ENCODE measurements around the gene GPR15. TPM values are rescaled to one million over a fixed set of nuclear protein-coding genes. Genes with fewer than 3 reads are reported as not detected.

GPR15 gene
- total RNA-seq (10 to 100 TPM in 4 of 5 donors, 1 to 10 TPM in 1; 5.7 to 69.9 (median 24.7) TPM), total RNA-seq (2.3 to 55.4 (median 30.4) reads per million in 29 experiments)
- 27.3 TPM for total RNA-seq (2013)

- Histone ChIP-seq H3K9me3 (no peaks in the 10 kb centered on the region), H3K27me3 (replicated peaks in 1 of 2; ENCODE audit: control insufficient read depth in 2 of 2, extremely low read depth in 1 of 2, insufficient read depth in 2 of 2, low read length in 1 of 2) (no peaks in the 10 kb centered on the region), H3K36me3 (ENCODE audit: control insufficient read depth in 2 of 2, extremely low read depth in 1 of 2, insufficient read depth in 1 of 2, low read length in 1 of 2) (no peaks in the 10 kb centered on the region), H3K4me1 (ENCODE audit: control insufficient read depth in 1 of 2, extremely low read depth in 1 of 2, insufficient read depth in 2 of 2, low read length in 2 of 2) (no peaks in the 10 kb centered on the region), H3K27ac (ENCODE audit: low read length) (no peak within 1 kb of the TSS), H3K4me3 (ENCODE audit: control insufficient read depth in 1 of 2, extremely low read depth in 1 of 2, low read length in 1 of 2) (peak within 1 kb of the TSS in 1 of 2 donors; percentile 16)
- Mint-ChIP-seq H3K9me3 (no peaks in the 10 kb centered on the region), H3K27ac (peak within 1 kb of the TSS; percentile 2 to 73), H3K4me1 (peaks cover 0 to 9% (median 3%) of the 10 kb centered on the region in 3 donors), H3K27me3 (no peaks in the 10 kb centered on the region), H3K36me3 (no peaks in the 10 kb centered on the region), H3K4me3 (peak within 1 kb of the TSS in 2 of 3 donors; percentile 59 to 76)
- ATAC-seq (replicated peaks in 1 of 4), result peak in 2 of 4 experiments; percentile 33 to 34
- WGBS (ENCODE audit: insufficient coverage), result 80% methylated on average over 1 of the region's 7 CpGs
- POLR2A ChIA-PET, result interaction anchor here in 1 of 2 donors (0.6 kb wide), 1 partner anchor 90 kb away, joined by 6 read pairs; no protein-coding TSS in a partner anchor
- CTCF ChIA-PET, result interaction anchor here in 1 of 2 donors (1.8 kb wide), 1 partner anchor 14 kb away, joined by 6 read pairs; no protein-coding TSS in a partner anchor
- DNase-seq, result peak in 1 of 35 experiments; percentile 31
Measured at GRCh38 chr3:98531622-98532274, at the start of gene GPR15. TSS of gene GPR15 (plus strand) at chr3:98531978. CDS start at chr3:98532034, 56 bp downstream.

- peaks cover 29% of the 10 kb centered on the region for H3K36me3 Mint-ChIP-seq
- ATAC-seq (replicated peaks in 1 of 4), result no peak
- H3K9me3 Mint-ChIP-seq, result peaks cover 20 to 42% (median 27%) of the 10 kb centered on the region in 3 donors
- H3K27me3 ChIP-seq (replicated peaks in 1 of 2; ENCODE audit: control insufficient read depth in 2 of 2, extremely low read depth in 1 of 2, insufficient read depth in 2 of 2, low read length in 1 of 2), result peaks cover 0 to 8% of the 10 kb centered on the region in 2 experiments
- no peaks in the 10 kb centered on the region for H3K9me3 ChIP-seq
- ChIA-PET POLR2A (no interaction called here), CTCF (no interaction called here)
- H3K4me1 ChIP-seq (ENCODE audit: control insufficient read depth in 1 of 2, extremely low read depth in 1 of 2, insufficient read depth in 2 of 2, low read length in 2 of 2), result no peaks in the 10 kb centered on the region
- H3K4me3 Mint-ChIP-seq, result no peak overlapping the region
- H3K27me3 Mint-ChIP-seq, result peaks cover 7 to 11% of the 10 kb centered on the region in 2 donors
- H3K4me1 Mint-ChIP-seq, result no peaks in the 10 kb centered on the region
- no peak overlapping the region for H3K4me3 ChIP-seq (ENCODE audit: control insufficient read depth in 1 of 2, extremely low read depth in 1 of 2, low read length in 1 of 2)
- no peaks in the 10 kb centered on the region for H3K36me3 ChIP-seq (ENCODE audit: control insufficient read depth in 2 of 2, extremely low read depth in 1 of 2, insufficient read depth in 1 of 2, low read length in 1 of 2)
- H3K27ac Mint-ChIP-seq, result no peak overlapping the region
- DNase-seq, result no peak
- no peak overlapping the region for H3K27ac ChIP-seq (ENCODE audit: low read length)
- WGBS (ENCODE audit: insufficient coverage), result 73% methylated on average over 2 of the region's 3 CpGs
Measured at GRCh38 chr3:98482717-98483482, 48.9 kb upstream of the GPR15 start.

- Histone ChIP-seq H3K27me3 (replicated peaks in 1 of 2; ENCODE audit: control insufficient read depth in 2 of 2, extremely low read depth in 1 of 2, insufficient read depth in 2 of 2, low read length in 1 of 2) (peaks cover 0 to 8% of the 10 kb centered on the region in 2 experiments), H3K4me1 (ENCODE audit: control insufficient read depth in 1 of 2, extremely low read depth in 1 of 2, insufficient read depth in 2 of 2, low read length in 2 of 2) (no peaks in the 10 kb centered on the region), H3K36me3 (ENCODE audit: control insufficient read depth in 2 of 2, extremely low read depth in 1 of 2, insufficient read depth in 1 of 2, low read length in 1 of 2) (no peaks in the 10 kb centered on the region), H3K4me3 (ENCODE audit: control insufficient read depth in 1 of 2, extremely low read depth in 1 of 2, low read length in 1 of 2) (no peak overlapping the region), H3K27ac (ENCODE audit: low read length) (no peak overlapping the region), H3K9me3 (no peaks in the 10 kb centered on the region)
- peaks cover 32% of the 10 kb centered on the region for H3K36me3 Mint-ChIP-seq
- no peak overlapping the region for H3K4me3 Mint-ChIP-seq
- 86% methylated on average over 1 of the region's 3 CpGs for WGBS (ENCODE audit: insufficient coverage)
- no peak for ATAC-seq (replicated peaks in 1 of 4)
- CTCF ChIA-PET, result no interaction called here
- no peak overlapping the region for H3K27ac Mint-ChIP-seq
- DNase-seq, result no peak
- no peaks in the 10 kb centered on the region for H3K4me1 Mint-ChIP-seq
- H3K27me3 Mint-ChIP-seq, result peaks cover 8 to 16% of the 10 kb centered on the region in 2 donors
- H3K9me3 Mint-ChIP-seq, result peaks cover 26 to 47% (median 34%) of the 10 kb centered on the region in 3 donors
- POLR2A ChIA-PET, result no interaction called here
Measured at GRCh38 chr3:98483626-98484025, 48.2 kb upstream of the GPR15 start.

- H3K4me1 Mint-ChIP-seq, result no peaks in the 10 kb centered on the region
Measured at GRCh38 chr3:98497381-98497780, 34.4 kb upstream of the GPR15 start, which contains the start of gene OR5K2. TSS of gene OR5K2 (plus strand) at chr3:98497681. CDS start at chr3:98497681, 0 bp downstream.

GRCh38 chr3:98500019-98500418, 31.8 kb upstream of the GPR15 start:
- no peaks in the 10 kb centered on the region for H3K27me3 Mint-ChIP-seq
- 90% methylated on average over 2 of the region's 4 CpGs for WGBS (ENCODE audit: insufficient coverage)

More at GRCh38 chr3:98497381-98497780, 34.4 kb upstream of the GPR15 start, which contains the start of gene OR5K2:
- ChIA-PET CTCF (no interaction called here), POLR2A (no interaction called here)
- Mint-ChIP-seq H3K27ac (peak within 1 kb of the TSS in 1 of 2 donors; percentile 16), H3K9me3 (no peaks in the 10 kb centered on the region), H3K36me3 (peaks cover 3% of the 10 kb centered on the region), H3K27me3 (peaks cover 2 to 3% of the 10 kb centered on the region in 2 donors), H3K4me3 (no peak within 1 kb of the TSS)
- Histone ChIP-seq H3K36me3 (ENCODE audit: control insufficient read depth in 2 of 2, extremely low read depth in 1 of 2, insufficient read depth in 1 of 2, low read length in 1 of 2) (no peaks in the 10 kb centered on the region), H3K9me3 (no peaks in the 10 kb centered on the region), H3K4me3 (ENCODE audit: control insufficient read depth in 1 of 2, extremely low read depth in 1 of 2, low read length in 1 of 2) (no peak within 1 kb of the TSS), H3K27me3 (replicated peaks in 1 of 2; ENCODE audit: control insufficient read depth in 2 of 2, extremely low read depth in 1 of 2, insufficient read depth in 2 of 2, low read length in 1 of 2) (no peaks in the 10 kb centered on the region), H3K4me1 (ENCODE audit: control insufficient read depth in 1 of 2, extremely low read depth in 1 of 2, insufficient read depth in 2 of 2, low read length in 2 of 2) (no peaks in the 10 kb centered on the region), H3K27ac (ENCODE audit: low read length) (no peak within 1 kb of the TSS)
- DNase-seq, result no peak
- no CpG with 5 or more reads among the region's 2 CpGs for WGBS (ENCODE audit: insufficient coverage)
- ATAC-seq (replicated peaks in 1 of 4), result no peak

GRCh38 chr3:98501270-98501669, 30.5 kb upstream of the GPR15 start:
- H3K4me1 Mint-ChIP-seq, result peaks cover 0 to 5% (median 5%) of the 10 kb centered on the region in 3 donors
- no peak overlapping the region for H3K4me3 ChIP-seq (ENCODE audit: control insufficient read depth in 1 of 2, extremely low read depth in 1 of 2, low read length in 1 of 2)
- H3K9me3 ChIP-seq, result no peaks in the 10 kb centered on the region
- H3K27ac Mint-ChIP-seq, result no peak overlapping the region
- peaks cover 18% of the 10 kb centered on the region for H3K36me3 Mint-ChIP-seq
- POLR2A ChIA-PET, result no interaction called here
- WGBS (ENCODE audit: insufficient coverage), result no CpG with 5 or more reads among the region's 4 CpGs
- no peak overlapping the region for H3K4me3 Mint-ChIP-seq
- no peak for DNase-seq
- no peak for ATAC-seq (replicated peaks in 1 of 4)
- CTCF ChIA-PET, result no interaction called here
- H3K27me3 ChIP-seq (replicated peaks in 1 of 2; ENCODE audit: control insufficient read depth in 2 of 2, extremely low read depth in 1 of 2, insufficient read depth in 2 of 2, low read length in 1 of 2), result no peaks in the 10 kb centered on the region
- no peak overlapping the region for H3K27ac ChIP-seq (ENCODE audit: low read length)
- no peaks in the 10 kb centered on the region for H3K27me3 Mint-ChIP-seq
- no peaks in the 10 kb centered on the region for H3K36me3 ChIP-seq (ENCODE audit: control insufficient read depth in 2 of 2, extremely low read depth in 1 of 2, insufficient read depth in 1 of 2, low read length in 1 of 2)
- no peaks in the 10 kb centered on the region for H3K4me1 ChIP-seq (ENCODE audit: control insufficient read depth in 1 of 2, extremely low read depth in 1 of 2, insufficient read depth in 2 of 2, low read length in 2 of 2)
- no peaks in the 10 kb centered on the region for H3K9me3 Mint-ChIP-seq

More at GRCh38 chr3:98500019-98500418, 31.8 kb upstream of the GPR15 start:
- H3K27me3 ChIP-seq (replicated peaks in 1 of 2; ENCODE audit: control insufficient read depth in 2 of 2, extremely low read depth in 1 of 2, insufficient read depth in 2 of 2, low read length in 1 of 2), result no peaks in the 10 kb centered on the region
- H3K36me3 Mint-ChIP-seq, result peaks cover 14% of the 10 kb centered on the region
- DNase-seq, result no peak
- ATAC-seq (replicated peaks in 1 of 4), result no peak
- no peaks in the 10 kb centered on the region for H3K9me3 Mint-ChIP-seq
- no peaks in the 10 kb centered on the region for H3K9me3 ChIP-seq
- peaks cover 0 to 5% (median 5%) of the 10 kb centered on the region in 3 donors for H3K4me1 Mint-ChIP-seq
- H3K27ac Mint-ChIP-seq, result no peak overlapping the region
- H3K36me3 ChIP-seq (ENCODE audit: control insufficient read depth in 2 of 2, extremely low read depth in 1 of 2, insufficient read depth in 1 of 2, low read length in 1 of 2), result no peaks in the 10 kb centered on the region
- H3K4me3 ChIP-seq (ENCODE audit: control insufficient read depth in 1 of 2, extremely low read depth in 1 of 2, low read length in 1 of 2), result no peak overlapping the region
- H3K27ac ChIP-seq (ENCODE audit: low read length), result no peak overlapping the region
- H3K4me1 ChIP-seq (ENCODE audit: control insufficient read depth in 1 of 2, extremely low read depth in 1 of 2, insufficient read depth in 2 of 2, low read length in 2 of 2), result no peaks in the 10 kb centered on the region
- CTCF ChIA-PET, result no interaction called here
- no peak overlapping the region for H3K4me3 Mint-ChIP-seq
- POLR2A ChIA-PET, result no interaction called here
